Suprapubic skin (tissue), 4 donors: ENCODE results near the gene GPR25. TPM values are rescaled to one million over a fixed set of nuclear protein-coding genes. Genes with fewer than 3 reads are reported as not detected.

Source experiments
- DNase-seq, 2 donors: peaks; one replicate each; pipeline ENCODE4 v3.0.0-alpha.2; 2019; ENCODE audit warnings: low spot score in 2 of 2
- H3K27ac ChIP-seq: fragments of 200-600 bp; sonication (generic); one replicate; pipeline ENCODE4 v1.5.1; 2019
- H3K27me3 ChIP-seq: fragments of 200-600 bp; sonication (generic); one replicate; pipeline ENCODE4 v1.5.1; 2019
- H3K36me3 ChIP-seq: fragments of 200-600 bp; sonication (generic); one replicate; pipeline ENCODE4 v1.5.1; 2019
- H3K4me1 ChIP-seq: fragments of 200-600 bp; sonication (generic); one replicate; pipeline ENCODE4 v1.5.1; 2019
- H3K4me3 ChIP-seq: fragments of 200-600 bp; sonication (generic); one replicate; pipeline ENCODE4 v1.5.1; 2019; ENCODE audit warnings: mild to moderate bottlenecking
- H3K9me3 ChIP-seq: fragments of 200-600 bp; sonication (generic); one replicate; pipeline ENCODE4 v1.5.1; 2019
- EP300 ChIP-seq: sonication (generic); formaldehyde crosslinking; IDR thresholded peaks from one replicate; pipeline ENCODE4 v1.6.1; 2017; ENCODE audit warnings: antibody characterized with exemption
- POLR2A ChIP-seq, 2 donors: fragments of 450-650 bp; IDR thresholded peaks; one replicate each; pipeline ENCODE4 v1.6.1; 2017; ENCODE audit warnings: antibody characterized with exemption in 2 of 2, mild to moderate bottlenecking in 2 of 2, moderate library complexity in 2 of 2
- POLR2AphosphoS5 ChIP-seq, 3 donors: sonication (generic); formaldehyde crosslinking; IDR thresholded peaks; one replicate each; pipeline ENCODE4 v1.6.1; 2017; ENCODE audit warnings: antibody characterized with exemption in 3 of 3
- whole genome bisulfite sequencing: methylation state at CpG from one replicate; pipeline ENCODE4 v1.1.5; 2018; 5-methylcytosine and 5-hydroxymethylcytosine counted together
- total RNA-seq, 4 donors: library from RNA; depleted of rRNA; stranded (reverse); fragments of >200 nt; gene quantifications; one replicate each; pipeline ENCODE4 v1.1.0, GENCODE V29; 2016
- TF ChIP-seq, protein P1 (sequence below), 2 donors: fragments of 200-600 bp in 1 of 2; fragments of 450-650 bp in 1 of 2; sonication (generic) in 1 of 2; IDR thresholded peaks; one replicate each; pipeline ENCODE4 v1.5.1; 2016 to 2019; ENCODE audit warnings: antibody characterized with exemption in 2 of 2, mild to moderate bottlenecking in 1 of 2, moderate library complexity in 1 of 2

GPR25 gene
- total RNA-seq, 4 donors from 2014 or later: not detected

DNA sequence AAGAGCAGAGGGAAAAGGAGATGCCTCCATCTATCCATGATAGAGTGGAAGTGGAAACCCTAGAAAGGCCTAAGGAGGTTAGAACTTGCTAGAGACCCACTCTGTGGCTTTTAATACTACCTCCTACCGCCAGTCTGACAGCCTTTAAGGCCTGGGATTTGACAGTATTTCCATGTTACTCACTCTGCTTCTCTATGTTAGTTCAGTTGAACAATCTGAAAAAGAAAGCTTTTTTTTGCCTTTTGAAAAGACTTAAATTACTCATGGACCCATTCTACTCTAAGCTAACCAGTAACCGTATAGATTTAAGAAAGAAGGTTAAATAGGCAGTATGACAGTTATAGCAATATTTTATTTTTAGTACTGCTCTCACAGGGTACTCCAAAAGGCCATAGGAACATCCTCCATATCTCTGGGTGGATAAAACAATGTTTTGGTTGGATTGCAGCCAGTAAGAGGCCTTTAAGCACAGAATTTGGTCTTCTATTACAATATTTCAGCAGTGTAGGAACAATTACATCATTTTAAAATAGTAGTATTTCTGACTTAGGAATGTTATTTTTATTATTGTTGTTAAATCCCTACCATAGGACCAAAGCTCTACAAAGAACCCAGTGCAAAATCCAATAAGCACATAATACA is 15.9 kb upstream of the GPR25 start:
- H3K27me3 ChIP-seq: no peaks in the 10 kb centered on the region
- H3K4me3 ChIP-seq: no peak overlapping the region
- no peaks in the 10 kb centered on the region for H3K9me3 ChIP-seq
- peaks cover 49% of the 10 kb centered on the region for H3K36me3 ChIP-seq
- no peak for DNase-seq
- H3K4me1 ChIP-seq: no peaks in the 10 kb centered on the region
- no peak overlapping the region for H3K27ac ChIP-seq
- 84% methylated on average over 2 of the region's 2 CpGs for WGBS
- TF ChIP-seq, protein P1, sequence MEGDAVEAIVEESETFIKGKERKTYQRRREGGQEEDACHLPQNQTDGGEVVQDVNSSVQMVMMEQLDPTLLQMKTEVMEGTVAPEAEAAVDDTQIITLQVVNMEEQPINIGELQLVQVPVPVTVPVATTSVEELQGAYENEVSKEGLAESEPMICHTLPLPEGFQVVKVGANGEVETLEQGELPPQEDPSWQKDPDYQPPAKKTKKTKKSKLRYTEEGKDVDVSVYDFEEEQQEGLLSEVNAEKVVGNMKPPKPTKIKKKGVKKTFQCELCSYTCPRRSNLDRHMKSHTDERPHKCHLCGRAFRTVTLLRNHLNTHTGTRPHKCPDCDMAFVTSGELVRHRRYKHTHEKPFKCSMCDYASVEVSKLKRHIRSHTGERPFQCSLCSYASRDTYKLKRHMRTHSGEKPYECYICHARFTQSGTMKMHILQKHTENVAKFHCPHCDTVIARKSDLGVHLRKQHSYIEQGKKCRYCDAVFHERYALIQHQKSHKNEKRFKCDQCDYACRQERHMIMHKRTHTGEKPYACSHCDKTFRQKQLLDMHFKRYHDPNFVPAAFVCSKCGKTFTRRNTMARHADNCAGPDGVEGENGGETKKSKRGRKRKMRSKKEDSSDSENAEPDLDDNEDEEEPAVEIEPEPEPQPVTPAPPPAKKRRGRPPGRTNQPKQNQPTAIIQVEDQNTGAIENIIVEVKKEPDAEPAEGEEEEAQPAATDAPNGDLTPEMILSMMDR (IDR thresholded peaks at IDR 0.05): no peak
- TF ChIP-seq POLR2A (IDR thresholded peaks at IDR 0.05) (no peak), POLR2AphosphoS5 (IDR thresholded peaks at IDR 0.05) (no peak), EP300 (no peak)

DNA sequence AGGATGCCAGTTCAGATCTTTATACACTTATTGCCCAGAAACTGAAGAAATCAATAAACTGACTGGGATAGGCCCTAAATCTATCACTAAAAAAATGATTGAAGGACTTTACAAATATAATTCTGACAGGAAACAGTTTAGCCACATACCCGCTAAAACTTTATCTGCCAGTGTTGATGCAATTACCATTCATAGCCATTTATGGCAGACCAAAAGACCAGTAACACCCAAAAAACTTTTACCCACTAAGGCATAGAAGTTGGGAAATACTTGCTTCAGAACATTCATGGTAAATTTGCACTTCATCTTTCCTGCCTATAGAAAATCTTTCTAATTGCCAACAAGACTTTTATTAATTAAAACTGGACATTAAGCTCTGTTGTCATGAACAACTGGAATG is 15.0 kb upstream of the GPR25 start:
- TF ChIP-seq, protein P1 (IDR thresholded peaks at IDR 0.05): no peak
- TF ChIP-seq POLR2A (IDR thresholded peaks at IDR 0.05) (no peak), EP300 (no peak), POLR2AphosphoS5 (IDR thresholded peaks at IDR 0.05) (no peak)
- whole genome bisulfite sequencing: 89% methylated on average over 1 of the region's 1 CpG
- peaks cover 51% of the 10 kb centered on the region for H3K36me3 ChIP-seq
- H3K4me1 ChIP-seq: no peaks in the 10 kb centered on the region
- H3K9me3 ChIP-seq: no peaks in the 10 kb centered on the region
- H3K27me3 ChIP-seq: no peaks in the 10 kb centered on the region
- H3K4me3 ChIP-seq: no peak overlapping the region
- no peak overlapping the region for H3K27ac ChIP-seq
- DNase-seq: no peak

DNA sequence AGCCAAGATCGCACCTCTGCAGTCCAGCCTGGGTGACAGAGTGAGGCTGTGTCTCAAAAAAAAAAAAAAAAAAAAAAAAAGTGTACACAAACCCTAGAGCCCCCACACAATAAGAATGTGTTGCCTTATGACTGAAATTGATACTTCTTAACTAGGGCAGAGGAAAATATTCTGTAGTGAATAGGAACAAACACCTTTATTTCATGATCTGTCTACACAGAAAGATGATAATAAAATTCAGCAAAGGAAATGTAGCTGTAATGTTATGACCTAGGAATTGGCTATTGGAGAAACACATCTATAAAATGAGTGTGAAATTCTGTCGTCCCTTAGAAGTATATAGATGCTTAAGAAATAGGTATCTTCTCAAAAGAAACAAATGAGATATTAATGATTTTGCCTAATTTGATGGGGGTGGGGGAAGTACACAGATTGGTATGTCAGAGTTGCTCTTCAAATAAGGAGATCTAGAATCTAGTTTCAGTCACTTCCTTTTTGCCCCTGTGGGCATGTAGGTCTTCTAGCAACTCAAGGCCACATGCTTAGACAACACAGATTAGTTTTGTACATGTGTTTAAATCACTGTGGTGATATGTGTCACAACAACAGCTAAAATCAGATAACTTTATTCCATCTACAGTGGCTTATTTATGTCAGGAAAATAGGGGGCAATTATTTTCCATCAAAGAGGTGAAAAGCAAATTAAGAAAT is 10.7 kb upstream of the GPR25 start:
- H3K9me3 ChIP-seq: no peaks in the 10 kb centered on the region
- peaks cover 33% of the 10 kb centered on the region for H3K36me3 ChIP-seq
- no peak overlapping the region for H3K27ac ChIP-seq
- H3K27me3 ChIP-seq: no peaks in the 10 kb centered on the region
- no peak overlapping the region for H3K4me3 ChIP-seq
- DNase-seq: no peak
- TF ChIP-seq EP300 (no peak), POLR2AphosphoS5 (IDR thresholded peaks at IDR 0.05) (no peak), POLR2A (IDR thresholded peaks at IDR 0.05) (no peak)
- H3K4me1 ChIP-seq: no peaks in the 10 kb centered on the region
- 87% methylated on average over 2 of the region's 2 CpGs for WGBS

DNA sequence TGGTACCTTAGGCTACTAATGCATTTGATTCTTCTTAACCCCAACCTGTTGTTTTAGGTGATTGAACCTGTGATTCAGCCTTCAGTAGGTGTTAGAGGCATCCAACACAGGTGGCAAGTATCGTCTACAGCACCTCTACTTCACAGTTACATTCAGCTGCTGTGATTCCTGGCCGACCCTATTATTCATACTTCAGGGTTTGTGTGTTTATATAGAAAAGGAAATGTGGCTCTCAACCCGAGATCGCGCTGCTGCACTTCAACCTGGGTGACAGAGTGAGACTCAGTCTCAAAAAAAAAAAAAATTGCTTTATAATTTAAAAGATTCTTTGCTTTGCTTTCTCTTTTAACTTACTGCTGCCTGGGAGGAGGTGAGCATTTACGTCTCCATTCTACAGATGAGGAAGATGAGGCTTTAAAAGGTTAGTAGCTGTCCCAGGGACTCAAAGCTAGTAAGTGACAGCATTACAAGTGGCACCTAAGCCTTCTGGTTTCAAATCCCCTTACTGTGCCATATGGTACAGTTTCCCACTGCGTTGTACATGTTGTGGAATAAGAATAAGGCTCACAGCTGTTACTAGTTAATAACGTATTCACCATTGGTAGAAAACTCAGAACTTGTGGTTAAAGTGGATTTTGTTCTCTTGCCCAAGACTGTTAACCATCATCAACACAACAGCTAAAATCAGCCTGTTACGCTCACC is 9.9 kb upstream of the GPR25 start:
- TF ChIP-seq EP300 (no peak), POLR2AphosphoS5 (IDR thresholded peaks at IDR 0.05) (no peak), POLR2A (IDR thresholded peaks at IDR 0.05) (no peak)
- TF ChIP-seq, protein P1 (IDR thresholded peaks at IDR 0.05): no peak
- Histone ChIP-seq H3K27ac (no peak overlapping the region), H3K4me3 (no peak overlapping the region), H3K9me3 (no peaks in the 10 kb centered on the region), H3K27me3 (no peaks in the 10 kb centered on the region), H3K4me1 (no peaks in the 10 kb centered on the region), H3K36me3 (peaks cover 26% of the 10 kb centered on the region)
- DNase-seq: no peak
- WGBS: 91% methylated on average over 9 of the region's 9 CpGs

DNA sequence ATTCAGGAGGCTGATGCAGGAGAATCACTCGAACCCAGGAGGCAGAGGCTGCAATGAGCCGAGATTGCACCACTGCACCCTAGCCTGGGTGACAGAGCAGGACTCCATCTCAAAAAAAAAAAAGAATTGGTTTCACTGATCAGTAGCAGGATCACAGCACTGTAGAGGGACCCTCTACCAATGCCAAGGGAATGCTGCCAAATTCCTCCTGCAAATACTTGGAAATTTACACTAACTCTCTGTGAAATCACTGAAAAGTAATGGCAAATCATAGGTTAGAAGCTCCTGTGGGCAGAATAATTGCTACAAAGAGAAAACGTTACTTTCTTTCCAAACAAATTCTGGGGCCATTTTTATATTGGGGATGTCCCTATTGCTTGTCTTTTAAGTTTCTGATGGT is 6.7 kb upstream of the GPR25 start:
- WGBS: 68% methylated on average over 3 of the region's 3 CpGs
- Histone ChIP-seq H3K27me3 (peaks cover 14% of the 10 kb centered on the region), H3K9me3 (no peaks in the 10 kb centered on the region), H3K4me1 (no peaks in the 10 kb centered on the region), H3K27ac (no peak overlapping the region), H3K4me3 (no peak overlapping the region), H3K36me3 (peaks cover 17% of the 10 kb centered on the region)
- DNase-seq: no peak
- no peak for TF ChIP-seq POLR2AphosphoS5 (IDR thresholded peaks at IDR 0.05)
- no peak for TF ChIP-seq EP300

DNA sequence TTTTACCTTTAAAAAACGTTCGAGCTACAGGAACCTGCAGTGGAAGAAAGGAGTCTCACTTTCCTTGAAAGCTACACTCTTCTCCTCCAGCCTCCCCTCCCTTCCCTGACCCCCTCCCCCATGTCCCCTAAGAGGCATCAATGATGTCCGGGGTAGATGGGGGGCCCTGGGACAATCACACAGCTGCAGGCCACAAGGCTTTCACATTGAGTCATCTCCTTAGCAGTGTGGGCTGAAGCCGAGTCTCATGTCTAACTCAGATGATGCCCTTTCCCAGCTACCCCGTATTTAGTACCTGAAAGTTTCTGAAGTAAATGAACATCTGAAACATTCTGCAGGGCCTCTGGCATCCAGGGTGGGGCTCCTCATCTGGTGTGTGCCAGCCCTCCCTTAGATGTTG is 6.3 kb upstream of the GPR25 start:
- H3K9me3 ChIP-seq: no peaks in the 10 kb centered on the region
- H3K36me3 ChIP-seq: peaks cover 17% of the 10 kb centered on the region
- WGBS: 21% methylated on average over 5 of the region's 5 CpGs
- no peak overlapping the region for H3K4me3 ChIP-seq
- H3K27ac ChIP-seq: no peak overlapping the region
- H3K27me3 ChIP-seq: peaks cover 18% of the 10 kb centered on the region
- H3K4me1 ChIP-seq: no peaks in the 10 kb centered on the region
- no peak for DNase-seq
- no peak for TF ChIP-seq EP300
- TF ChIP-seq, protein P1 (IDR thresholded peaks at IDR 0.05): no peak
- TF ChIP-seq POLR2A (IDR thresholded peaks at IDR 0.05): no peak
- TF ChIP-seq POLR2AphosphoS5 (IDR thresholded peaks at IDR 0.05): no peak
